NCI-H524 treated with DMSO at 0.1 percent for 48 hours (cell line): ENCODE data around the gene GMPPB.
"Not testable (repeated sequence)": the region's sequence is repeated elsewhere in the genome, so short reads cannot be mapped to it uniquely, and the experiment has no call there.

ENCODE experiments used
- DNase-seq: peaks from one replicate; lab custom pipeline; 2025; lab: John Stamatoyannopoulos, UW

Gene GMPPB

GRCh38 chr3:49723628-49724551, at the start of gene GMPPB:
TSS of gene GMPPB (minus strand) at chr3:49723951. CDS start at chr3:49723726, 225 bp downstream.
- peak; percentile 60 for DNase-seq

DNA sequence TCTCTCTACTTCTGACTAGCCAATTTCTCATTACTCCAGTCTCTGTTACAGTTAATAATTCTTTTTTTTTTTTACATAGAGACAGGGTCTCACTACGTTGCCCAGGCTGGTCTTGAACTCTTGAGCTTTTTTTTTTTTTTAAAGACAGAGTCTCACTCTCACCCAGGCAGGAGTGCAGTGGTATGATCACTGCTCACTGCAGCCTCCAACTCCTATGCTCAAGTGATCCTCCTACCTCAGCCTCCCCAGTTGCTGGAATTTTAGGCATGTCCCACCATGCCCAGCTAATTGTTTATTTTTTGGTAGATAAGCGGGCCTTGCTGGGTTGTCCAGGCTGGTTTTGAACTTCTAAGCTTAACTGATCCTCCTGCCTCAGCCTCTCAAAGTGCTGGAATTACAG, 49.0 kb upstream of the GMPPB start:
- no peak for DNase-seq

GRCh38 chr3:49771340-49771938, 47.7 kb upstream of the GMPPB start:
- no peak for DNase-seq

DNA sequence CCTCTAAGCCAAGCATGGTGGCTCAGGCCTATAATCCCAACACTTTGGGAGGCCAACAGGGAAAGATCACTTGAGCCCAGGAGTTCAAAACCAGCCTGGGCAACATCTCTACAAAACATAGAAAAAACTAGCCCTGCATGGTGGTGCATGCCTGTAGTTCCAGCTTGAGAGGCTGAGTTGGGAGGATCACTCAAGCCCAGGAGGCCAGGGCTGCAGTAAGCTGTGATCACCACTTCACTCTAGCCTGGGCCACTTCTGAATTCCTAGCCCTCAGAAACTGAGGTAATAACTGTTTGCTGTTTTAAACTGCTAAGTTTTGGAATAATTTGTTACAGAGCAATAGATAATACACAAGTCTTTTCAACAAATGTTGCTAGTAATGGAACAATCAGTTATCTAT, 46.2 kb upstream of the GMPPB start:
- DNase-seq: no peak

GRCh38 chr3:49769286-49769915, 45.6 kb upstream of the GMPPB start:
- no peak for DNase-seq

- DNase-seq: no peak
These were observed 40.2 kb upstream of the GMPPB start for GRCh38 chr3:49763981-49764380.

- DNase-seq: no peak
These were observed 37.9 kb upstream of the GMPPB start for GRCh38 chr3:49761661-49762060.

- no peak for DNase-seq
These were observed 35.5 kb upstream of the GMPPB start for GRCh38 chr3:49759226-49759625.

DNA sequence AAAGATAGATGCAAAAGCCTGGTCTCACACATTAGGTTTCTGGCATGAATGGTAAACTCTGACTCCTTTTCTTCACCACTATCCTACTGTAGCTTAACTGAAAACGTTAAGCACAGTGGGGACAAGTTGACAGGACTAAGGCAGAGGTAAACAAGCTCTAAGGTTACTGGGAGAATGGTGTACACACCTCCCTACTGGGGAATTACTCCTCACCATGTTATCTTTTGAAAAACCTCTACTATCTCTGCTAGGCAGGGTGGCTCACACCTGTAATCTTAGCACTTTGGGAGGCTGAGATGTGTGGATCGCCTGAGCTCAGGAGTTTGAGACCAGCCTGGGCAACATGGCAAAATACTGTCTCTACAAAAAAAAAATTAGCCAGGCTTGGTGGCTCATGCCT, 33.4 kb upstream of the GMPPB start:
- no peak for DNase-seq

- no peak for DNase-seq
These were observed 32.3 kb upstream of the GMPPB start for GRCh38 chr3:49756036-49756435.

DNA sequence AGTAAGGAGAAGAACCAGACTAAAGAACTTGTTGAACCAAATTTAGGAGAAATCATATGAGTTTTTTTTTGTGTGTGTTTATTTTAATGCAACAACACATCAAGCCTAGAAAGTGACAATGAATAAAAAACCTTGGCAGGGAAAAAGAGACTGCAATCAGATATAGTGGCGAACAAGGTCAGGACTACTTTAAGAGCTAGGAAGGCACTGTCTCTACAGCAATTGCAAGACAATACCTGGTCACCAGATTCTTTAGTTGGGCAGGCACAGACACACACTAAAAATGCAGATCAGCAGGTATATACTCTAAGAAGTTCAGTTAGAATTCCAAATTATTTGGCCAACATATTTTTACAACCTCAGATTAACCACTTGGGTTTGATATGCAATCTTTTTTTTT, 30.8 kb upstream of the GMPPB start:
- DNase-seq: no peak

- no peak for DNase-seq
These were observed 27.8 kb upstream of the GMPPB start for GRCh38 chr3:49751501-49751900.

GRCh38 chr3:49750056-49750455, 26.3 kb upstream of the GMPPB start:
- DNase-seq: no peak

- not testable (repeated sequence) for DNase-seq
These were observed 25.1 kb upstream of the GMPPB start for GRCh38 chr3:49748874-49749273.

GRCh38 chr3:49747792-49748480, 24.2 kb upstream of the GMPPB start:
- no peak for DNase-seq

DNA sequence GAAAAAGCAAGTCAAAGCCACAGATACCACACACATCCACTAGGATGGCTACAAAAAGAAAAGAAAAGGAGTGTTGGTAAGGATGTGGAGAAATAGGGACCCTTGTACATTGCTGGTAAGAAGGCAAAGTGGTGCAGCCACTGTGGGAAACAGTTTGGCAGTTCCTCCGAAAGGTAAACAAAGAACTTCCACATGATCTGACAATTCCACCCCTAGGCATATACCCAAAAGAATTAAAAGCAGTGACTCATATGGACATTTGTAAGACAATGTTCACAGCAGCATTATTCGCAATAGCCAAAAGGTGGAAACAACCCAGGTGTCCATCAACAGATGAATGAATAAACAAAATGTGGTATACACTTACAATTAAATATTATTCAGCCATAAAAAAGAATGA, 22.2 kb upstream of the GMPPB start:
- DNase-seq: no peak

DNA sequence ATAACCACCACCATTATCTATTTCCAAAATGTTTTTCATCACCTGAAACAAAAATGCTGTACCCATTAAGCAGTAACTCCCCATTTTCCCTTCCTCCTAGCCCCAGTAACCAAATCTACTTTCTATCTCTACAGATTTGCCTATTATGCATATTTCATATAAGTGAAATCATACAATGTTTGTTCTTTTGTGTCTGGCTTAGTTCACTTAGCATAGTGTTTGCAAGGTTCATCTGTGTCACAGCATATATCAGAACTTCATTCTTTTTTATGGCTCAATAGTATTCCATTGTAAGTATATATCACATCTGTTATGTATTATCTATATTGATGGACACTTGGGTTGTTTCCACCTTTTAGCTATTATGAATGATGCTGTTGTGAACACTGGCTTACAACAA, 16.7 kb upstream of the GMPPB start:
- DNase-seq: no peak

- no peak for DNase-seq
These were observed 14.4 kb upstream of the GMPPB start for GRCh38 chr3:49738067-49738713.

DNA sequence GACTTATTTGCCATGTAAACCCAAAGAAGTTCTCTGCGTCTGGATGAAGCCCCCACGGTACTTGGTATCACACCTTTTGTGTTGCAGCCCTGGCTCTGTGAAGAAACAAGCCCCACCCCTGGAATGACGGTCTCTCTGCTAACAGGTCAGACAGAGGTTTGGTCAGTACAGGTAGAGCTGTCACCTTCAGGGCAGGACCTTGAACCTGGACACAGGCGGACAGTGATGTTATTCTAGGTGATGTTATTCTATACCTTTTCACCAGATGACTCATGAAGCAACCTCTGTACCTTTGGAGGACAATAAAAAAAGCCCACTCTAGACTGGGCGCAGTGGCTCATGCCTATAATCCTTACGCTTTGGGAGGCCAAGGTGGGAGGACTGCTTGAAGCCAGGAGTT, 11.0 kb upstream of the GMPPB start:
- DNase-seq: no peak

GRCh38 chr3:49733551-49733950, 9.8 kb upstream of the GMPPB start:
- DNase-seq: no peak

- no peak for DNase-seq
These were observed 8.8 kb upstream of the GMPPB start for GRCh38 chr3:49732597-49732996.
